SKM-1 (cell line): ENCODE data around the gene TNRC6B.
A peak's percentile ranks its signal among the peaks of the same experiment; 100 is the strongest.
"Not testable (repeated sequence)": the region's sequence is repeated elsewhere in the genome, so short reads cannot be mapped to it uniquely, and the experiment has no call there.

Experiments used
- DNase-seq: peaks from one replicate; lab custom pipeline; 2025; ENCODE audit not compliant: unreplicated experiment; lab: John Stamatoyannopoulos, UW

The TNRC6B gene

GRCh38 chr22:40281717-40282116, 104.0 kb downstream of the TNRC6B start:
- no peak for DNase-seq

- no peak for DNase-seq
These were observed 107.8 kb downstream of the TNRC6B start for GRCh38 chr22:40285513-40285912.

GRCh38 chr22:40289991-40290459, 112.3 kb downstream of the TNRC6B start:
- no peak for DNase-seq

- DNase-seq = no peak
These were observed 112.8 kb downstream of the TNRC6B start for GRCh38 chr22:40290516-40290915.

- no peak for DNase-seq
These were observed 117.0 kb downstream of the TNRC6B start for GRCh38 chr22:40294696-40295095.

- no peak for DNase-seq
These were observed 122.6 kb downstream of the TNRC6B start for GRCh38 chr22:40300316-40300715.

- DNase-seq = no peak
These were observed 123.4 kb downstream of the TNRC6B start for GRCh38 chr22:40300884-40301672.

- no peak for DNase-seq
These were observed 124.4 kb downstream of the TNRC6B start for GRCh38 chr22:40302149-40302548.

- no peak for DNase-seq
These were observed 127.9 kb downstream of the TNRC6B start for GRCh38 chr22:40305625-40306024.

GRCh38 chr22:40308999-40309573, 131.4 kb downstream of the TNRC6B start:
- no peak for DNase-seq

GRCh38 chr22:40309631-40310030, 131.9 kb downstream of the TNRC6B start:
- no peak for DNase-seq

- DNase-seq = no peak
These were observed 132.5 kb downstream of the TNRC6B start for GRCh38 chr22:40310081-40310767.

- DNase-seq = no peak
These were observed 133.0 kb downstream of the TNRC6B start for GRCh38 chr22:40310768-40311120.

- DNase-seq = not testable (repeated sequence)
These were observed 133.9 kb downstream of the TNRC6B start for GRCh38 chr22:40311646-40312045.

- no peak for DNase-seq
These were observed 134.3 kb downstream of the TNRC6B start for GRCh38 chr22:40312050-40312449.

GRCh38 chr22:40313007-40313406, 135.3 kb downstream of the TNRC6B start:
- DNase-seq = peak; percentile 42

- no peak for DNase-seq
These were observed 136.3 kb downstream of the TNRC6B start for GRCh38 chr22:40314041-40314440.

- no peak for DNase-seq
These were observed 143.0 kb downstream of the TNRC6B start for GRCh38 chr22:40320687-40321086.

- DNase-seq = no peak
These were observed 144.3 kb downstream of the TNRC6B start for GRCh38 chr22:40322021-40322420.

GRCh38 chr22:40322818-40323447, 145.2 kb downstream of the TNRC6B start:
- no peak for DNase-seq

GRCh38 chr22:40323681-40324171, 146.0 kb downstream of the TNRC6B start:
- no peak for DNase-seq
